GM20000 (cell line): ENCODE measurements around the gene KLRK1.
"Not testable (repeated sequence)": the region's sequence is repeated elsewhere in the genome, so short reads cannot be mapped to it uniquely, and the experiment has no call there.

ENCODE experiments used
- DNase-seq: peaks from one replicate; pipeline ENCODE4 v3.0.0; 2012; ENCODE audit warnings: low spot score
- TF ChIP-seq, protein P1 (sequence below): IDR thresholded peaks from 2 replicates; pipeline ENCODE4 v1.5.1; 2012; ENCODE audit warnings: mild to moderate bottlenecking, control low read depth; ENCODE audit errors: extremely low read depth, missing control alignments

KLRK1 gene

GRCh38 chr12:10381928-10382628 lies 7.8 kb downstream of the KLRK1 start:
- DNase-seq = no peak
- TF ChIP-seq, protein P1, sequence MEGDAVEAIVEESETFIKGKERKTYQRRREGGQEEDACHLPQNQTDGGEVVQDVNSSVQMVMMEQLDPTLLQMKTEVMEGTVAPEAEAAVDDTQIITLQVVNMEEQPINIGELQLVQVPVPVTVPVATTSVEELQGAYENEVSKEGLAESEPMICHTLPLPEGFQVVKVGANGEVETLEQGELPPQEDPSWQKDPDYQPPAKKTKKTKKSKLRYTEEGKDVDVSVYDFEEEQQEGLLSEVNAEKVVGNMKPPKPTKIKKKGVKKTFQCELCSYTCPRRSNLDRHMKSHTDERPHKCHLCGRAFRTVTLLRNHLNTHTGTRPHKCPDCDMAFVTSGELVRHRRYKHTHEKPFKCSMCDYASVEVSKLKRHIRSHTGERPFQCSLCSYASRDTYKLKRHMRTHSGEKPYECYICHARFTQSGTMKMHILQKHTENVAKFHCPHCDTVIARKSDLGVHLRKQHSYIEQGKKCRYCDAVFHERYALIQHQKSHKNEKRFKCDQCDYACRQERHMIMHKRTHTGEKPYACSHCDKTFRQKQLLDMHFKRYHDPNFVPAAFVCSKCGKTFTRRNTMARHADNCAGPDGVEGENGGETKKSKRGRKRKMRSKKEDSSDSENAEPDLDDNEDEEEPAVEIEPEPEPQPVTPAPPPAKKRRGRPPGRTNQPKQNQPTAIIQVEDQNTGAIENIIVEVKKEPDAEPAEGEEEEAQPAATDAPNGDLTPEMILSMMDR = no peak

- DNase-seq = not testable (repeated sequence)
Measured at GRCh38 chr12:10378737-10379136, 11.1 kb downstream of the KLRK1 start.

DNA sequence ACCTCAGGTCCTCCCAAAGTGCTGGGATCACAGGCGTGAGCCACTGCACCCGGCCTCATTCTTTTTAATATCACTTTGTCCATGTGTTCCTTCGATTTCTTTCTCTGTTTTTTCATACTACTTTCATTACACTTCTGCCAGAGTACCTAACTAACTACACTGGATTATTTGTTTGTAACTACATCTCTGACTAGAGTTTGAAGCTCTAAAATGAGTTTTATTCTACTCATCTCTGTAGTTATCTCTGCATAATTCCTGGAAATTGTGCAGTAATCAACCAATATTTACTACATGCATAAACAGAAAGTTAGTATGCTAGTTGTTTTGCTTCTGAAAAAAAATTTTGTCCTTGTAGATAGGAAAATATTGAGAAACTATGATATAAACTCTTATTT lies 15.2 kb downstream of the KLRK1 start:
- TF ChIP-seq, protein P1 = no peak
- no peak for DNase-seq

DNA sequence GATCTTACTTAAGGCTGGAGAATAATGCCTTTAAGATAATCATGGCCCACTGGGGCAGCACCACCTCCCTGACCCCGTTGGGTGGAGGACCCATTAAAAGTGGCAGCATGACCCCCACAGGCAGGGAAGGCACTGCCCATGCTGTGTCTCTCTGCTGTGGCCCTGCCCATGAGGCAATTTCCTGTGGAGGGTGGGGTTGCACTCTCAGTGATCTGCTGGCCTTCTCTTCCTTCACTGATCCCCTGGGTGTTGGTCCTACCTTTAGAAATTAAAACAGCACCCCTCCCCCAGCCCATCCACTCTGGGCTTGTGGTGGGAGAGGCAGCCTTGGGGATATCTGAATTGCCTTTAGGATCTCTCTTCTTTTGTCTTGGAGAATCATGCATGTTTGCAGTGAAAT lies 17.3 kb downstream of the KLRK1 start:
- DNase-seq = no peak
- TF ChIP-seq, protein P1 = no peak

DNA sequence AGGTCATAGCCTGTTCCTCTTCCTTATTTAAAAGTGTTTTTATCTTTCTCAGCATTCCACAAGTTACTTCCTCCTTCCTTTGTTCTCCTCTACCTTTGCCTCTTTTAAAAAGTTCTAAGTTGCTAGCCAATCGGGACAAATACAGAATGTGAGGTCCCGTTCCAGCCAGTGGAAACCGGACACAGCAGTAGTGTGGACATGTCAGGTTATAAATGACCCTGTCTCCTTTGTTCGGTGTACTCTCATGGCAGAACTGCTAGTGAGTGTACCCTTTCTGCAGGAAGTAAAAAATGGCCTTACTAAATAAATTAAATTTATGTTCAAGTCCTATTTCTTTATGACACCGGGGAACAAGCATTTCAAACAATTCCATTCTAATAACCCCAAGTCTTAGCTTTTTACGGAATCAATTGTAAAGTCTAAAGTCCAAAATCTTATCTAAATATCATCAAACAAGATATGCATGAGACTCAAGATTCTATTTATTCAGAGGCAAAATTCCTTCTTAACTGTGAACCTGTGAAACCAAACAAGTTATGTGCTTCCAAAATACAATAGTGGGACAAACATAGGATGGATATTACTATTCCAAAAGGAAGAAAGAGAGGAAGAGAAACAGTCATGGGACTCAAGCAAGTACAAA lies 17.8 kb downstream of the KLRK1 start:
- DNase-seq = not testable (repeated sequence)

DNA sequence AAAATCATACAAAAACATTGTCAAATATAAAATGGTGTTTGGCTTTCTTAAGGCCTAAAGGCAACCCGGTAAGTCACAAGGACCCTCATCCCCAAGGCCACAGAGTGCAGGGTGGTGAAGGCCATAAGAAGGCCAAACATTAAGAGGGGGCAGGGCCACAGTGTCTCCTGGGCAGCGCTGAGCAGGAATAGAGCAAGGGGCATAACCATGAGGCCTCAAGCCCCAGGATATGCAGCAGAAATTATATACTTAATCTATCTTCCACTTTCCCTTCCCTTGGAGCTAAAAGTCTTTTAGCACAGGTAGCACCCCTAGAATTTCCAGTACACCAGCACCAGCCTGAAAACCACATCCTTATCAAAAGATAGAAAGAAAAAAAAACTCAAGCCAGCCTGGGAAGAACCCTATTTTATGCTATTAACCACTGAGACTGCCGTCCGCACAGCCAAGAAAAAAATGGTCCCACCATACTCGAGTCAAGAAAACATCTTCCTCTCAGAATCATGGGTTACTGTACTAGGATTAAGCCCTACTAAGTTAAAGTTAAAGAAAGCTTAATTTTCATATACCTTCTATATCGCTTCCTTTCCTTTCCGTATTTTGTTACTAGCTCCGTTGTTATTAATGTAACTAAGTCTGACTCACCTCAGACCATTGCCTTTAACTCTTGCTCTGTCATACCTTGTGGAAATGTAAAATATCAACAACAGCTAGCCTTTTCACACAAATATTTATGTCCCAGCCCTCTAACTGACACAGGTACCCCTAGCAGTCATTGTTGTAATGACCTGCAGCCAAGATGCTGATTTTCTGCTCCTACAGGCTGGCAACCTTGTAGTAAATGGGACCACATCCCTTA lies 20.1 kb downstream of the KLRK1 start:
- TF ChIP-seq, protein P1 = no peak
- no peak for DNase-seq

- TF ChIP-seq, protein P1 = no peak
- no peak for DNase-seq
Measured at GRCh38 chr12:10368206-10369171, 21.4 kb downstream of the KLRK1 start.

DNA sequence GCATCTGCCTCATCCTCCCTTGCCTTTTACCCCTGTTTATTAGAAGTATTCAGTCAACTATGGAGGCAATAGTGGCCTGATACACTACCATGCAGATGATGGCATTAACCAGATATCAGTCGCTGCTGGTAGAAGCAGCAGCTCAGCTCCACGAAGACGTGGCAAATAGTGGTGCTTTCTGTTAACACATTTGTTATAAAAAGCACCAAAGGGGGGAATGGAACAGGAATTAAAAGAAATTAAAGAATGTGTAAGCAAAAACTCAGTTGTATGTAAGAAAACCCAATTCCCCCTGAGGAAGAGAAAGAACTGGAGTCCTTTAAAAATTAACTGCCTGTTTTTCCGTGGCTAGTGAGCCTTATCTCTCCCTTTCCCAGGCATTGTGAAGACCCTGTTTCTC lies 22.1 kb downstream of the KLRK1 start:
- not testable (repeated sequence) for DNase-seq
